AG09309 (cell line): ENCODE data around the gene TRIM62.
"Not testable (repeated sequence)": the region's sequence is repeated elsewhere in the genome, so short reads cannot be mapped to it uniquely, and the experiment has no call there.

Experiments used
- DNase-seq: peaks from one replicate; pipeline ENCODE4 v3.0.0-alpha.2; 2010; ENCODE audit warnings: low read depth
- H3K4me3 ChIP-seq: 2 replicates; pipeline ENCODE4 v1.5.1; 2011; ENCODE audit warnings: mild to moderate bottlenecking, low read depth, low read length, moderate library complexity; ENCODE audit not compliant: control insufficient read depth
- CTCF ChIP-seq: IDR thresholded peaks from 2 replicates; pipeline ENCODE4 v1.5.1; 2011; ENCODE audit warnings: mild to moderate bottlenecking, low read depth, low read length, inconsistent platforms; ENCODE audit not compliant: insufficient read depth, control insufficient read depth; ENCODE audit errors: missing control alignments

Gene TRIM62

GRCh38 chr1:33118274-33118673 is 63.6 kb downstream of the TRIM62 start:
- no peak overlapping the region for H3K4me3 ChIP-seq
- DNase-seq, result no peak
- TF ChIP-seq CTCF, result no peak

- no peak overlapping the region for H3K4me3 ChIP-seq
- no peak for TF ChIP-seq CTCF
- DNase-seq, result no peak
Measured at GRCh38 chr1:33117440-33118085, 64.3 kb downstream of the TRIM62 start.

GRCh38 chr1:33111965-33112364 is 69.9 kb downstream of the TRIM62 start:
- peak; percentile 50 for TF ChIP-seq CTCF
- no peak for DNase-seq
- H3K4me3 ChIP-seq, result no peak overlapping the region

GRCh38 chr1:33110477-33110876 is 71.4 kb downstream of the TRIM62 start:
- no peak for DNase-seq
- TF ChIP-seq CTCF, result no peak
- no peak overlapping the region for H3K4me3 ChIP-seq

- not testable (repeated sequence) for DNase-seq, H3K4me3 ChIP-seq
Measured at GRCh38 chr1:33100119-33100415, 81.8 kb downstream of the TRIM62 start.

- peak; percentile 64 for TF ChIP-seq CTCF
- H3K4me3 ChIP-seq, result no peak overlapping the region
- DNase-seq, result peak; percentile 100
Measured at GRCh38 chr1:33099290-33100118, 82.3 kb downstream of the TRIM62 start.

- no peak for DNase-seq
- no peak for TF ChIP-seq CTCF
Measured at GRCh38 chr1:33098371-33098770, 83.5 kb downstream of the TRIM62 start.

More at GRCh38 chr1:33098371-33098770, 83.5 kb downstream of the TRIM62 start:
- no peak overlapping the region for H3K4me3 ChIP-seq
